ENCODE data around the gene TPBGL.

- peak; percentile 69 for TF ChIP-seq CTCF (IDR thresholded peaks at IDR 0.05; ENCODE audit: borderline replicate concordance, extremely low read depth, low read length, poor library complexity, severe bottlenecking)
- TF ChIP-seq EZH2 (IDR thresholded peaks at IDR 0.05; ENCODE audit: borderline replicate concordance, low read depth, low read length, severe bottlenecking) = no peak
Measured at GRCh38 chr11:75214411-75214821, 26.2 kb upstream of the TPBGL start.

Data from DND-41 (cell line).